ENCODE data around the gene AIFM3. TPM values are rescaled to one million over a fixed set of nuclear protein-coding genes. Genes with fewer than 3 reads are reported as not detected.
"Not testable (repeated sequence)": the region's sequence is repeated elsewhere in the genome, so short reads cannot be mapped to it uniquely, and the experiment has no call there.

Gene AIFM3
- total and polyA plus RNA-seq, 2 donors (not counting 3 experiments of a cell fraction or from before 2014, with no cell fraction given), result 0.15 TPM; not detected in 1

DNA sequence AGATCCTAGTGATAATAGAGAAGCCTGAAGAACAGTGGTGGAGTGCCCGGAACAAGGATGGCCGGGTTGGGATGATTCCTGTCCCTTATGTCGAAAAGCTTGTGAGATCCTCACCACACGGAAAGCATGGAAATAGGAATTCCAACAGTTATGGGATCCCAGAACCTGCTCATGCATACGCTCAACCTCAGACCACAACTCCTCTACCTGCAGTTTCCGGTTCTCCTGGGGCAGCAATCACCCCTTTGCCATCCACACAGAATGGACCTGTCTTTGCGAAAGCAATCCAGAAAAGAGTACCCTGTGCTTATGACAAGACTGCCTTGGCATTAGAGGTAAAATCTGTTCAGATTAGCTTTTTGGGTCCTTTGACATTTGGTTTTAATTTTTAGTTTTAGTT lies 33.1 kb upstream of the AIFM3 start:
- FAIRE-seq (no peak), DNase-seq (ENCODE audit: low read depth, low spot score) (no peak)
- no peak for TF ChIP-seq POLR2AphosphoS5 (IDR thresholded peaks at IDR 0.05; ENCODE audit: insufficient read depth, low read depth, low read length)
- CTCF ChIA-PET, result interaction anchor here (0.8 kb wide), 1 partner anchor 48 kb away, joined by 3 read pairs; no protein-coding TSS in a partner anchor
- Histone ChIP-seq H3K9ac (replicated peaks; ENCODE audit: extremely low read depth, insufficient read depth, low read length) (no peak overlapping the region), H3K79me2 (ENCODE audit: control insufficient read depth, insufficient read depth, low read length) (peaks cover 96% of the 10 kb centered on the region), H3K4me1 (ENCODE audit: control insufficient read depth, extremely low read depth, insufficient read depth, low read length) (no peaks in the 10 kb centered on the region), H4K20me1 (replicated peaks; ENCODE audit: control insufficient read depth, extremely low read depth, insufficient read depth, low read length) (peaks cover 24% of the 10 kb centered on the region), H3K36me3 (ENCODE audit: control insufficient read depth in 2 of 2, extremely low read depth in 1 of 2, insufficient read depth in 2 of 2, low read length in 2 of 2) (peaks cover 5 to 9% of the 10 kb centered on the region in 2 experiments), H3K4me2 (ENCODE audit: insufficient read depth, low read length) (no peak overlapping the region), H3K9me3 (replicated peaks; ENCODE audit: control insufficient read depth, insufficient read depth, low read length) (no peaks in the 10 kb centered on the region), H3K27me3 (ENCODE audit: control insufficient read depth in 2 of 2, insufficient read depth in 2 of 2, low read length in 2 of 2) (no peaks in the 10 kb centered on the region), H3K4me3 (replicated peaks in 1 of 3; ENCODE audit: insufficient read depth in 1 of 3, low read depth in 1 of 3, low read length in 3 of 3) (no peak overlapping the region), H3K9me1 (replicated peaks; ENCODE audit: control insufficient read depth, extremely low read depth, insufficient read depth, low read length) (no peaks in the 10 kb centered on the region), H2AFZ (ENCODE audit: low read depth, low read length) (no peak overlapping the region), H3K27ac (ENCODE audit: insufficient read depth, low read depth, low read length) (no peak overlapping the region)
- intact Hi-C loops (cut with micrococcal nuclease), result no loop called here
- dilution Hi-C loops (cut with MboI; ENCODE audit: extremely low pct_ligation_motif_present, low sequenced_read_pairs), result no loop called here
- no TSS peak for BruUV-seq (replicated peaks)
- POLR2A ChIA-PET, result no interaction called here

DNA sequence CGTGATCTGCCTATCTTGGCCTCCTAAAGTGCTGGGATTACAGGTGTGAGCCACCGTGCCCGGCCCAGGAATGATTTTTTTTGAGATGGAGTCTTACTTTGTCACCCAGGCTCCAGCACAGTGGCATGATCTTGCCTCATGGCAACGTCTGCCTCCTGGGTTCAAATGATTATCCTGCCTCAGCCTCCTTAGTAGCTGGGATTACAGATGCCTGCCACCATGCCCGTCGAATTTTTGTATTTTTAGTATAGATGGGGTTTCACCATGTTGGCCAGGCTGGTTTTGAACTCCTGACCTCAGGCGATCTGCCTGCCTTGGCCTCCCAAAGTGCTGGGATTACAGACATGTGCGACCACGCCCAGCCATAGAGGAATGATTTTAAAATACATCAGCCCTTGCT lies 32.0 kb upstream of the AIFM3 start:
- Histone ChIP-seq H3K79me2 (ENCODE audit: control insufficient read depth, insufficient read depth, low read length) (peaks cover 94% of the 10 kb centered on the region), H4K20me1 (replicated peaks; ENCODE audit: control insufficient read depth, extremely low read depth, insufficient read depth, low read length) (peaks cover 20% of the 10 kb centered on the region)
- H3K27ac ChIP-seq (ENCODE audit: insufficient read depth, low read depth, low read length); H2AFZ ChIP-seq (ENCODE audit: low read depth, low read length); dilution Hi-C loops (cut with MboI; ENCODE audit: extremely low pct_ligation_motif_present, low sequenced_read_pairs); H3K4me3 ChIP-seq (replicated peaks in 1 of 3; ENCODE audit: insufficient read depth in 1 of 3, low read depth in 1 of 3, low read length in 3 of 3); intact Hi-C loops (cut with micrococcal nuclease); FAIRE-seq; BruUV-seq (replicated peaks); H3K9me1 ChIP-seq (replicated peaks; ENCODE audit: control insufficient read depth, extremely low read depth, insufficient read depth, low read length); H3K36me3 ChIP-seq (ENCODE audit: control insufficient read depth in 2 of 2, extremely low read depth in 1 of 2, insufficient read depth in 2 of 2, low read length in 2 of 2); H3K9ac ChIP-seq (replicated peaks; ENCODE audit: extremely low read depth, insufficient read depth, low read length); H3K27me3 ChIP-seq (ENCODE audit: control insufficient read depth in 2 of 2, insufficient read depth in 2 of 2, low read length in 2 of 2); CTCF ChIA-PET; H3K9me3 ChIP-seq (replicated peaks; ENCODE audit: control insufficient read depth, insufficient read depth, low read length); DNase-seq (ENCODE audit: low read depth, low spot score); H3K4me2 ChIP-seq (ENCODE audit: insufficient read depth, low read length); POLR2A ChIA-PET; H3K4me1 ChIP-seq (ENCODE audit: control insufficient read depth, extremely low read depth, insufficient read depth, low read length): not testable (repeated sequence)

GRCh38 chr22:20935780-20936539 lies 31.1 kb upstream of the AIFM3 start:
- dilution Hi-C loops (cut with MboI; ENCODE audit: extremely low pct_ligation_motif_present, low sequenced_read_pairs); POLR2A ChIA-PET; H3K4me1 ChIP-seq (ENCODE audit: control insufficient read depth, extremely low read depth, insufficient read depth, low read length); DNase-seq (ENCODE audit: low read depth, low spot score); H3K27ac ChIP-seq (ENCODE audit: insufficient read depth, low read depth, low read length); H3K9me1 ChIP-seq (replicated peaks; ENCODE audit: control insufficient read depth, extremely low read depth, insufficient read depth, low read length); FAIRE-seq; intact Hi-C loops (cut with micrococcal nuclease); H2AFZ ChIP-seq (ENCODE audit: low read depth, low read length); H3K9me3 ChIP-seq (replicated peaks; ENCODE audit: control insufficient read depth, insufficient read depth, low read length); H3K4me3 ChIP-seq (replicated peaks in 1 of 3; ENCODE audit: insufficient read depth in 1 of 3, low read depth in 1 of 3, low read length in 3 of 3); H3K27me3 ChIP-seq (ENCODE audit: control insufficient read depth in 2 of 2, insufficient read depth in 2 of 2, low read length in 2 of 2); H3K36me3 ChIP-seq (ENCODE audit: control insufficient read depth in 2 of 2, extremely low read depth in 1 of 2, insufficient read depth in 2 of 2, low read length in 2 of 2); BruUV-seq (replicated peaks); H3K4me2 ChIP-seq (ENCODE audit: insufficient read depth, low read length); H3K9ac ChIP-seq (replicated peaks; ENCODE audit: extremely low read depth, insufficient read depth, low read length): not testable (repeated sequence)
- Histone ChIP-seq H4K20me1 (replicated peaks; ENCODE audit: control insufficient read depth, extremely low read depth, insufficient read depth, low read length) (peaks cover 20% of the 10 kb centered on the region), H3K79me2 (ENCODE audit: control insufficient read depth, insufficient read depth, low read length) (peaks cover 95% of the 10 kb centered on the region)
- CTCF ChIA-PET, result interaction anchor here (1.5 kb wide), 1 partner anchor 9 kb away, joined by 4 read pairs; no protein-coding TSS in a partner anchor

Data from endothelial cell of umbilical vein (primary cell).